Esophagus squamous epithelium (tissue), 5 donors: Measurements from ENCODE around the gene GBA2. TPM values are rescaled to one million over a fixed set of nuclear protein-coding genes. Genes with fewer than 3 reads are reported as not detected.

ENCODE experiments used
- DNase-seq: peaks from one replicate; lab custom pipeline; 2025; lab: John Stamatoyannopoulos, UW
- H3K27ac ChIP-seq, 4 donors: fragments of 200-600 bp; sonication (generic); one replicate each; pipeline ENCODE4 v1.5.1; 2016 to 2019; ENCODE audit warnings: mild to moderate bottlenecking in 1 of 4
- H3K27me3 ChIP-seq, 4 donors: fragments of 200-600 bp; sonication (generic); 1 replicate in 3 of 4; 2 replicates in 1 of 4; pipeline versions ENCODE4 v1.5.1 to v1.6.0; 2017 to 2021; ENCODE audit warnings: antibody characterized with exemption in 1 of 4
- H3K36me3 ChIP-seq, 3 donors: fragments of 200-600 bp; sonication (generic); one replicate each; pipeline ENCODE4 v1.5.1; 2016 to 2019
- H3K4me1 ChIP-seq, 3 donors: fragments of 200-600 bp; sonication (generic); one replicate each; pipeline ENCODE4 v1.5.1; 2017 to 2019
- H3K4me3 ChIP-seq, 4 donors: fragments of 200-600 bp; sonication (generic); 1 replicate in 3 of 4; 2 replicates in 1 of 4; pipeline ENCODE4 v1.5.1; 2016 to 2019; ENCODE audit warnings: mild to moderate bottlenecking in 2 of 4, moderate library complexity in 1 of 4
- H3K9me3 ChIP-seq, 3 donors: fragments of 200-600 bp; sonication (generic); one replicate each; pipeline ENCODE4 v1.5.1; 2016 to 2019
- POLR2A ChIP-seq, 4 donors: fragments of 450-650 bp; IDR thresholded peaks; one replicate each; pipeline ENCODE4 v1.6.1; 2017; ENCODE audit warnings: antibody characterized with exemption in 4 of 4, mild to moderate bottlenecking in 4 of 4, moderate library complexity in 3 of 4
- WGBS, 2 donors: methylation state at CpG; one replicate each; pipeline ENCODE4 v1.1.5; 2018; 5-methylcytosine and 5-hydroxymethylcytosine counted together
- intact Hi-C: fragments of 100-400 bp; cut with DNase I; formaldehyde crosslinking; loops from one replicate; pipeline ENCODE4 v1.15.0; 2022
- total RNA-seq, 4 donors: library from RNA; depleted of rRNA; stranded (reverse); fragments of >200 nt; gene quantifications; one replicate each; pipeline ENCODE4 v1.1.0, GENCODE V29; 2016
- TF ChIP-seq, protein P1 (sequence below), 6 experiments: fragments of 450-650 bp in 4 of 6; fragments of 200-600 bp in 2 of 6; sonication (generic) in 2 of 6; IDR thresholded peaks; one replicate each; pipeline ENCODE4 v1.5.1; 2016 to 2019; ENCODE audit warnings: antibody characterized with exemption in 6 of 6, mild to moderate bottlenecking in 4 of 6, moderate library complexity in 4 of 6
- donor health status: DM: yes; HTN: yes; CAD: no.

Gene GBA2
- total RNA-seq, 4 donors from 2014 or later, result 14.1 to 61.8 (median 42.0) TPM

- Histone ChIP-seq H3K9me3 (no peaks in the 10 kb centered on the region), H3K27ac (no peak overlapping the region), H3K36me3 (no peaks in the 10 kb centered on the region), H3K4me1 (peaks cover 5 to 43% (median 18%) of the 10 kb centered on the region in 3 donors), H3K4me3 (no peak overlapping the region), H3K27me3 (peaks cover 0 to 36% (median 0%) of the 10 kb centered on the region in 4 donors)
- DNase-seq, result no peak
- WGBS, 2 donors, result 88 to 96% methylated on average over 2 of the region's 2 CpGs
- intact Hi-C loops, result no loop called here
- no peak for TF ChIP-seq POLR2A (IDR thresholded peaks at IDR 0.05)
Measured at GRCh38 chr9:35789541-35789940, 40.5 kb upstream of the GBA2 start.

- H3K9me3 ChIP-seq, result no peaks in the 10 kb centered on the region
Measured at GRCh38 chr9:35783418-35783817, 34.4 kb upstream of the GBA2 start.

GRCh38 chr9:35781066-35781465 lies 32.0 kb upstream of the GBA2 start:
- no peak for TF ChIP-seq POLR2A (IDR thresholded peaks at IDR 0.05)
- TF ChIP-seq, protein P1, sequence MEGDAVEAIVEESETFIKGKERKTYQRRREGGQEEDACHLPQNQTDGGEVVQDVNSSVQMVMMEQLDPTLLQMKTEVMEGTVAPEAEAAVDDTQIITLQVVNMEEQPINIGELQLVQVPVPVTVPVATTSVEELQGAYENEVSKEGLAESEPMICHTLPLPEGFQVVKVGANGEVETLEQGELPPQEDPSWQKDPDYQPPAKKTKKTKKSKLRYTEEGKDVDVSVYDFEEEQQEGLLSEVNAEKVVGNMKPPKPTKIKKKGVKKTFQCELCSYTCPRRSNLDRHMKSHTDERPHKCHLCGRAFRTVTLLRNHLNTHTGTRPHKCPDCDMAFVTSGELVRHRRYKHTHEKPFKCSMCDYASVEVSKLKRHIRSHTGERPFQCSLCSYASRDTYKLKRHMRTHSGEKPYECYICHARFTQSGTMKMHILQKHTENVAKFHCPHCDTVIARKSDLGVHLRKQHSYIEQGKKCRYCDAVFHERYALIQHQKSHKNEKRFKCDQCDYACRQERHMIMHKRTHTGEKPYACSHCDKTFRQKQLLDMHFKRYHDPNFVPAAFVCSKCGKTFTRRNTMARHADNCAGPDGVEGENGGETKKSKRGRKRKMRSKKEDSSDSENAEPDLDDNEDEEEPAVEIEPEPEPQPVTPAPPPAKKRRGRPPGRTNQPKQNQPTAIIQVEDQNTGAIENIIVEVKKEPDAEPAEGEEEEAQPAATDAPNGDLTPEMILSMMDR (IDR thresholded peaks at IDR 0.05), result no peak
- no peak overlapping the region for H3K4me3 ChIP-seq
- no peaks in the 10 kb centered on the region for H3K36me3 ChIP-seq
- H3K9me3 ChIP-seq, result no peaks in the 10 kb centered on the region
- no peak overlapping the region for H3K27ac ChIP-seq
- H3K27me3 ChIP-seq, result peaks cover 0 to 36% (median 0%) of the 10 kb centered on the region in 4 donors
- 67% methylated on average over 2 of the region's 2 CpGs; no CpG with 5 or more reads in 1 of the 2 donors for WGBS, 2 donors
- intact Hi-C loops, result no loop called here
- no peak for DNase-seq
- H3K4me1 ChIP-seq, result no peaks in the 10 kb centered on the region

More at GRCh38 chr9:35783418-35783817, 34.4 kb upstream of the GBA2 start:
- no peaks in the 10 kb centered on the region for H3K36me3 ChIP-seq
- H3K4me3 ChIP-seq, result no peak overlapping the region
- peaks cover 0 to 35% (median 0%) of the 10 kb centered on the region in 4 donors for H3K27me3 ChIP-seq
- no peaks in the 10 kb centered on the region for H3K4me1 ChIP-seq
- H3K27ac ChIP-seq, result no peak overlapping the region
- no peak for DNase-seq
- TF ChIP-seq POLR2A (IDR thresholded peaks at IDR 0.05), result no peak
- TF ChIP-seq, protein P1 (IDR thresholded peaks at IDR 0.05), result no peak
- intact Hi-C loops, result no loop called here

DNA sequence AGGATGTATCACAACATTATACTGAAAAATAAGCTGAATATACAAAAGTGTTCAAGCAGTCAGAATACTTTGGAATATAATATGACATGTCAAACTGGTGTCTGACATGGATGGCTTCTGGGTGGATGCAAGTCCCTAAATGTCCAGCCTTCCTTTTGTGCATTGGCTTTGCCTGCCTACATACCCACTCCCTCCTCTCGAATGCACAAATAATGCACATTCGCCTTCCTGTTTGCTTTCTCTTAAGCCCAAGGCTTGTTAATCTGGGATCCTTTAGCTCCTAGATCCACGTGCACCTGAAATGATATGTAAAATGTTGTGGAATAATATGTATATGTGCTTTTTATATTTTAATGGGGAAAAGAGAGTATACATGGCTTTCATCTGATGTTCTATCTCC lies 29.5 kb upstream of the GBA2 start:
- no peak for DNase-seq
- no peak overlapping the region for H3K4me3 ChIP-seq
- H3K27me3 ChIP-seq, result peaks cover 0 to 27% (median 0%) of the 10 kb centered on the region in 4 donors
- 84% methylated on average over 3 of the region's 3 CpGs for WGBS, 2 donors
- TF ChIP-seq, protein P1 (IDR thresholded peaks at IDR 0.05), result no peak
- no peak for TF ChIP-seq POLR2A (IDR thresholded peaks at IDR 0.05)
- H3K9me3 ChIP-seq, result no peaks in the 10 kb centered on the region
- intact Hi-C loops, result no loop called here
- no peaks in the 10 kb centered on the region for H3K36me3 ChIP-seq
- no peak overlapping the region for H3K27ac ChIP-seq
- H3K4me1 ChIP-seq, result no peaks in the 10 kb centered on the region

- WGBS, 2 donors, result 72 to 75% methylated on average over 4 of the region's 4 CpGs
- DNase-seq, result no peak
- no peaks in the 10 kb centered on the region for H3K36me3 ChIP-seq
- intact Hi-C loops, result no loop called here
- H3K9me3 ChIP-seq, result no peaks in the 10 kb centered on the region
- H3K27ac ChIP-seq, result no peak overlapping the region
- H3K4me3 ChIP-seq, result no peak overlapping the region
- peaks cover 0 to 13% (median 2%) of the 10 kb centered on the region in 3 donors for H3K4me1 ChIP-seq
- TF ChIP-seq, protein P1 (IDR thresholded peaks at IDR 0.05), result no peak
- H3K27me3 ChIP-seq, result peaks cover 0 to 29% (median 0%) of the 10 kb centered on the region in 4 donors
Measured at GRCh38 chr9:35776018-35776417, 27.0 kb upstream of the GBA2 start.
